GM18519 (cell line): Measurements from ENCODE around the gene KDM6B.
"Not testable (repeated sequence)": the region's sequence is repeated elsewhere in the genome, so short reads cannot be mapped to it uniquely, and the experiment has no call there.

Experiments
- ATAC-seq: cut with Tn5 transposase; IDR thresholded peaks from one replicate; pipeline ENCODE4 v1.9.1; 2021; ENCODE audit warnings: mild to moderate bottlenecking, moderate library complexity; ENCODE audit not compliant: unreplicated experiment, low FRiP score

Gene KDM6B

GRCh38 chr17:7850701-7851437 is 16.9 kb downstream of the KDM6B start:
- no peak for ATAC-seq

DNA sequence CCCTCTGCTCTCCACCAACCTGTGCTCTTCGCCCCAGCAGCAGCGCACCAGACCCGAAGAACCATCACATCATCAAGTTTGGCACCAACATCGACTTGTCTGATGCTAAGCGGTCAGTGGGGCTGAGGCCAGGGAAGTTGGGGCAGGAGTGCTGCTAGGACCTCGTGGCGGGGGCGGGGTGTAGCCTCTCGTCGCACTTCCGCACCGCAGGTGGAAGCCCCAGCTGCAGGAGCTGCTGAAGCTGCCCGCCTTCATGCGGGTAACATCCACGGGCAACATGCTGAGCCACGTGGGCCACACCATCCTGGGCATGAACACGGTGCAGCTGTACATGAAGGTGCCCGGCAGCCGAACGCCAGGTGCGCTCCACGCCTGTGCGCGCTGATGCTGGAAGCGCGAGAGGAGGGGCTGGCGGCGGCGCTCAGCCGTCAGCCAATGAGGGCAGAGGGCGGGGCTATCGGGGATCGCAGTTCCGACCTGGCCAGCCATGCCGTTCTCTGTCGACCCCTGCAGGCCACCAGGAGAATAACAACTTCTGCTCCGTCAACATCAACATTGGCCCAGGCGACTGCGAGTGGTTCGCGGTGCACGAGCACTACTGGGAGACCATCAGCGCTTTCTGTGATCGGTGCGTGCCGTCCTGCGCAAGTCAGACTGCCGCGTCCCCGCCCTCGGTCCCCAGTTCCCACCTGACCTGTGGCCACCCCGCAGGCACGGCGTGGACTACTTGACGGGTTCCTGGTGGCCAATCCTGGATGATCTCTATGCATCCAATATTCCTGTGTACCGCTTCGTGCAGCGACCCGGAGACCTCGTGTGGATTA is 17.6 kb downstream of the KDM6B start:
- peak; percentile 38 for ATAC-seq

GRCh38 chr17:7852262-7852670 is 18.2 kb downstream of the KDM6B start:
- ATAC-seq: no peak

GRCh38 chr17:7852919-7853690 is 19.1 kb downstream of the KDM6B start:
- ATAC-seq: no peak

GRCh38 chr17:7853691-7854038 is 19.6 kb downstream of the KDM6B start:
- no peak for ATAC-seq

- ATAC-seq: no peak
Observed at GRCh38 chr17:7854078-7854777, 20.2 kb downstream of the KDM6B start.

DNA sequence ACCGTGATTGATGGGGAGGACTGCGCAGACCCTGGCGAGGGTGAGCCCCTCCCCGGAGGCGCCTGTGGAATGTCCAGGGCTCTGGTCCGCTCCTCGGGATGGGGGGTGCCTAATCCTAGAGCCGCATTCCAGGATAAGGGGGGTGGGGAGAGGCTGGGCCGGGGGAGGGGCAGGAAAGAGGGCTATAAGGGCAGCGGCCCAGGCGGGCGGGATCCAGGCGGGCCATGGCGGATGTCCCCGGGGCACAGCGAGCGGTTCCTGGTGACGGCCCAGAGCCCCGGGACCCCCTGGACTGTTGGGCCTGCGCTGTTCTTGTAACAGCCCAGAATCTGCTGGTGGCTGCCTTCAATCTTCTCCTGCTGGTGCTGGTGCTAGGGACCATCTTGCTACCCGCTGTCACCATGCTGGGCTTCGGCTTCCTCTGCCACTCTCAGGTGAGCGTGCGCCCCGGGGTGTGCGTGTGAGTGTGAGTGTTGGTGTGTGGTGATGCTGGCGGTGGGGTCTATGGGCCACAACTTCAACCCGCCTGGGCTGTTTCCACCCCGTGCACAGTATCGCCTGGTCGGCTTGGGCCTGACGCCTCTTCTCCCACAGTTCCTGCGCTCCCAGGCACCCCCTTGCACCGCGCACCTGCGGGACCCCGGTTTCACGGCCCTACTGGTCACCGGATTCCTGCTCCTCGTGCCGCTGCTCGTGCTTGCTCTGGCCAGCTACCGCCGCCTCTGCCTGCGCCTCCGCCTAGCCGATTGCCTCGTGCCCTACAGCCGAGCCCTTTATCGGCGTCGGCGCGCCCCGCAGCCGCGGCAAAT is 21.0 kb downstream of the KDM6B start, which contains the start of gene TMEM88:
TSS of gene TMEM88 (plus strand) at position 216 of the 809 bp plus-strand sequence. CDS start at position 225, 9 bp downstream.
- no peak for ATAC-seq

GRCh38 chr17:7855660-7856010 is 21.6 kb downstream of the KDM6B start:
- no peak for ATAC-seq

DNA sequence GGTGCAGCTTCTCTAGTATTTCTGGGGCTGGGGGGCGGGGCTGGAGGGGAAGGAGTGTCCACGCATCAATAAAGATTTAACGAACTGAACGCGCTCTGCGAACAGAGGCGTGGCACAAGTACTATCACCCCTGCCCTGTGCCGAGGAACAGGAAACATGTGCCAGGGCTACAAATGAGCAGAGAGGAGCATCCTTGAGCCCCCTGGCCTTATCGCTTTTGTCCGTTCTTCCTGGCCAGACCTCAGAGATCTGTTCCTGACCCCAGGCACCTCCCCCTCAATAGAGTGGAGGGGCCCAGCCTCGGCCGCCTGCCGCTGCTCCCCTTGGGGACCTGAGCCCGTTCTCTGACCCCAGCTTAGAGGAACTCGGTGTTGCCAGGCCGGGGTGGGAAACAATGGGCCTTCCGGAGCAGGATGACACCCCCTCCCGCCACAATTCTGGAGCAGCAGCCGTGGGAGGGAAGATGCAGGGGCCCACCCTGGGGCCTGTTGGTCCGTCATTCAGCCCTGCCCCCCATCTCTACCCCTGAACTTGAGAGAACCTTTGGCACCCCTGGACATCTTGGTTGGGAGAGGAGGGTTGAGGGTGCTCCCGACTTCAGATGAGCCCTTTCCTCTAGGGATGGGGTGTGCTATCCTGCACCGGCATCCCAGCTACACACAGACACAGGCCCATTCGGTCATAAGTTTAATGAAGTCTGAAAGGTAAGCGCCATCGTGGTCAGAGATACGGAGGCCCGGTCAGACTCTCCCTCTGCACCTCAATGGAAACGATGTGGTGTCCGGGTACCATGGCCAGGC is 22.2 kb downstream of the KDM6B start:
- ATAC-seq: no peak

GRCh38 chr17:7856811-7857712 is 23.0 kb downstream of the KDM6B start, which contains the start of gene NAA38:
TSS of gene NAA38 (minus strand) at chr17:7857559. CDS start at chr17:7857463, 96 bp downstream.
- peak; percentile 56 for ATAC-seq

- no peak for ATAC-seq
Observed at GRCh38 chr17:7857713-7858521, 23.9 kb downstream of the KDM6B start, which contains the start of gene CYB5D1. TSS of gene CYB5D1 (plus strand) at chr17:7858003. CDS start at chr17:7858135, 132 bp downstream.

- no peak for ATAC-seq
Observed at GRCh38 chr17:7858522-7858810, 24.4 kb downstream of the KDM6B start.

DNA sequence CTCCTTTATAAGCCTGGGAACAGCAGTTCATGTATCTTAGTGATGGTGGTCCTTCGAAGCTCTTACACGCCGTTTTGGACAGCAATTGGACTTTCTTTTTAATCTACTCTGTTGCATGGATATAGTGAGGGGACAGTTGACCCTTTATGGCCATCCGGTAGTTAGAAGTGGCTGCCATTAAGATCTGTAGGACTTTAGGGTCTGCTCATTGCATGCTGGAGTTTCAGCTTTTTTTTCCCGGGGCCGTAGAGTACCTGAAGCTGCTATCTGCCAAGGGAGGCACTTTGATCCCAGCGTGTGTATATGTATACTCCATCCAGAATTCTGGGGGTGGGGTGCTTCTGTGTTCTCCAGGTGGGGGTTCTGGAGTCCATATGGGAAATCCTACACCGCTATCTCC is 25.0 kb downstream of the KDM6B start:
- no peak for ATAC-seq

DNA sequence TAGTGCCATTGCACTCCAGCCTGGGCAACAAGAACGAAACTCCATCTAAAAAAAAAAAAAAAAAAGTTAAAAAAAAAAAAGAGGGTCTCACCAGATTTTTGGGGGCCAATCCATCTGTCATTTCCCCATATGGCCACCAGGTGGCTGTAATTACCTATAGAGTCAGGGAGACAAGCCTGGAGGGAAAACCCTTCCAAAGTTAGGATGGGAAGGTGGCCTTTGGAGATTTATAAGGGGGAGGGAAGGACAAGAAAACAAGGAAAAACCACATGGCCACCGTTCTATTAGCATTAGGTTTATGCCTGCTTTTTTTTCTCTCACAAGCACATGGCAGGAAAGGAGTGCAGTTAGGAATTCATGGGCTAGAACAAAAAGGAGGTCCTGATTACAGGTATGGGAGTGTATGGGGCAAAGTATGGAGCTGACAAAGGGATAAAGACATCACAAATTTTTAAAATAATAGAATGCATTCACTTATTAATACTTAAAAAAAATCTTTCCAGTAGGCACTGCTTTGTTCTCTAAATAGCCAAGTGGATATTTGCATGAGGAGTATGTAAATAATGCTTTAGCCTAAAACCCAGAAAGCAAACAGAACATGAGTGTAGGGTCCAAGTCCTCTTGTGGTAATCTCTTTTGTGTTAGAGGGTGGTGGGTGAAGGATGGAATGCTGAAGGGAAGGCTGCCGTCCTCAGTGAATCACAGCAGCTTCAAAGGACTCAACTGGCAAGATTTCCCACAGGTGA is 28.8 kb downstream of the KDM6B start:
- no peak for ATAC-seq

DNA sequence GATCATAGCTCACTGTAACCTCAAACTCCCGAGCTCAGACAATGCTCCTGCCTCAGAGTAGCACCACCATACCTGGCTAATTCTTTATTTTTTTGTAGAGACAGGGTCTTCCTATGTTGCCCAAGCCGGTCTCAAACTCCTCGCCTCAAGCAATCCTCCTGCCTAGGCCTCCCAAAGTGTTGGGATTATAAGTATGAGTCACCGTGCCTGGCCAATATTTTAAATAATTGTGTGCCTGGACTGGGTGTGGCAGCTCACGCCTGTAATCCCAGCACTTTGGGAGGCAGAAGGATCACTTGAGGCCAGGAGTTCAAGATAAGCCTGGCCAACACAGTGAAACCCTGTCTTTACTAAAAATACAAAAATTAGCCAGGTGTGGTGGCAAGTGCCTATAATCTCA is 30.4 kb downstream of the KDM6B start:
- ATAC-seq: not testable (repeated sequence)

DNA sequence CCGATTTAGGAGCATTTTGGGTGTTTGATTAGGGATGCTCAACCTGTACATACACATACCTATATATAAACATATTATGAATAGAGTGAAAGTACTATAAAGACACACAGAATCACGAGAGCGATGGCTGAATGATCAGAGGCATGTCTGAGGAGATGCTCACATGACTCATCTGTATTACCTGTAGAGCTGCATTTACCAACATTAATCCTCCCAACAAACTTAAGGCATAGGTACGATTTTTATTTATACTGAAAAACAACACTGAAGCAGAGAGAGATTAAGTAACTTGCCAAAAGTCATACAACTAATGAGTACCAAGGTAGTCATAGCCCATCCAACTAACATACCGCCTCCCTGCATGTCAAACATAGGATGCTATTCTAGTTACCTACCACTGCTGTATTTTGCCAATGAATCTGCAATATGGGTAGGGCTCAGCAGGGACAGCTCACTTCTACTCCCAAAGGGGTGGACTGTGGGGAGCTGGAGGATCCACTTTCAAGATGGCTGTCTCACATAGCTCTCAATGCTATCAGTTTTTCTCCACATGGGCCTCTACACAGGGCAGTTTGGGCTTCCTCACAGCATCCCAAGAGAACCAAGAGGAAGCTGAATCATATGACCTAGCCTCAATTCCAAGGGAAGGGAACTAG is 31.1 kb downstream of the KDM6B start:
- no peak for ATAC-seq
